Neural progenitor cell (in vitro differentiated cells): ENCODE measurements around the gene FALEC. TPM values are rescaled to one million over a fixed set of nuclear protein-coding genes. Genes with fewer than 3 reads are reported as not detected.

Source experiments
- DNase-seq: peaks from one replicate; pipeline ENCODE4 v3.0.0-alpha.2; 2016; ENCODE audit warnings: low spot score
- H2AFZ ChIP-seq: fragments of 200-600 bp; sonication (generic); replicated peaks from 2 replicates; pipeline ENCODE4 v1.6.1; 2016; ENCODE audit warnings: antibody characterized with exemption
- H3F3A ChIP-seq: fragments of 200-600 bp; sonication (generic); 2 replicates; pipeline ENCODE4 v1.6.1; 2016; ENCODE audit warnings: antibody characterized with exemption, low read depth
- H3K27ac ChIP-seq: fragments of 200-600 bp; sonication (generic); 2 replicates; pipeline ENCODE4 v1.5.1; 2016; ENCODE audit warnings: mild to moderate bottlenecking
- H3K27me3 ChIP-seq: fragments of 200-600 bp; sonication (generic); 2 replicates; pipeline ENCODE4 v1.6.1; 2016; ENCODE audit warnings: mild to moderate bottlenecking, moderate library complexity
- H3K36me3 ChIP-seq: fragments of 200-600 bp; sonication (generic); 2 replicates; pipeline ENCODE4 v1.5.1; 2016
- H3K4me1 ChIP-seq: fragments of 200-600 bp; sonication (generic); 2 replicates; pipeline ENCODE4 v1.6.1; 2016; ENCODE audit warnings: mixed run types
- H3K4me2 ChIP-seq: fragments of 200-600 bp; sonication (generic); 2 replicates; pipeline ENCODE4 v1.6.1; 2016
- H3K4me3 ChIP-seq: fragments of 200-600 bp; sonication (generic); 2 replicates; pipeline ENCODE4 v1.5.1; 2016
- H3K79me2 ChIP-seq: fragments of 200-600 bp; sonication (generic); 2 replicates; pipeline ENCODE4 v1.6.1; 2016; ENCODE audit warnings: low read depth
- H3K9ac ChIP-seq: fragments of 200-600 bp; sonication (generic); 2 replicates; pipeline ENCODE4 v1.6.1; 2016
- H3K9me3 ChIP-seq: fragments of 200-600 bp; sonication (generic); 2 replicates; pipeline ENCODE4 v1.5.1; 2016; ENCODE audit warnings: low read depth
- H4K20me1 ChIP-seq: fragments of 200-600 bp; sonication (generic); 2 replicates; pipeline ENCODE4 v1.6.1; 2016; ENCODE audit warnings: low read depth
- H3K27ac Mint-ChIP-seq: 3 replicates; pipeline ENCODE4 v1.8.0; 2021; ENCODE audit warnings: mixed read lengths
- H3K27me3 Mint-ChIP-seq: 2 replicates; pipeline ENCODE4 v1.8.0; 2022; ENCODE audit warnings: low read depth, mild to moderate bottlenecking, inconsistent platforms, moderate library complexity, mixed read lengths; ENCODE audit not compliant: insufficient read depth
- H3K36me3 Mint-ChIP-seq: 3 replicates; pipeline ENCODE4 v1.8.0; 2021; ENCODE audit warnings: mixed read lengths
- H3K4me1 Mint-ChIP-seq: 3 replicates; pipeline ENCODE4 v1.8.0; 2021; ENCODE audit warnings: mixed read lengths
- H3K4me3 Mint-ChIP-seq: 3 replicates; pipeline ENCODE4 v1.8.0; 2021; ENCODE audit warnings: mild to moderate bottlenecking, moderate library complexity, mixed read lengths
- H3K9me3 Mint-ChIP-seq: 3 replicates; pipeline ENCODE4 v1.8.0; 2020; ENCODE audit warnings: mixed read lengths
- EZH2 ChIP-seq: fragments of 200-600 bp; sonication (generic); IDR thresholded peaks from 2 replicates; pipeline ENCODE4 v1.6.1; 2017; ENCODE audit warnings: antibody characterized with exemption, mild to moderate bottlenecking, moderate library complexity
- EZH2phosphoT487 ChIP-seq: fragments of 200-600 bp; sonication (generic); IDR thresholded peaks from 2 replicates; pipeline ENCODE4 v1.6.1; 2017; ENCODE audit warnings: antibody characterized with exemption
- total RNA-seq: library from RNA; depleted of rRNA; stranded (reverse); fragments of >200 nt; gene quantifications from 2 replicates; pipeline ENCODE4 v1.2.3, GENCODE V29; 2015; ENCODE audit warnings: low replicate concordance
- TF ChIP-seq, protein P1 (sequence below): fragments of 200-600 bp; sonication (generic); IDR thresholded peaks from 2 replicates; pipeline ENCODE4 v1.5.1; 2017; ENCODE audit warnings: antibody characterized with exemption, mild to moderate bottlenecking

FALEC gene
- total RNA-seq, 1 donor from 2014 or later = not detected

- Mint-ChIP-seq H3K27me3 (peaks cover 2% of the 10 kb centered on the region), H3K9me3 (no peaks in the 10 kb centered on the region), H3K36me3 (peaks cover 2% of the 10 kb centered on the region), H3K27ac (no peak overlapping the region), H3K4me3 (no peak overlapping the region), H3K4me1 (peaks cover 28% of the 10 kb centered on the region)
- no peak for DNase-seq
- Histone ChIP-seq H3K4me3 (no peak overlapping the region), H3K4me1 (peaks cover 16% of the 10 kb centered on the region), H3K36me3 (no peaks in the 10 kb centered on the region), H3K9ac (no peak overlapping the region), H3K79me2 (peaks cover 7% of the 10 kb centered on the region), H3K4me2 (no peak overlapping the region), H3F3A (peaks cover 20% of the 10 kb centered on the region), H3K27me3 (no peaks in the 10 kb centered on the region), H2AFZ (no peak overlapping the region), H4K20me1 (peaks cover 5% of the 10 kb centered on the region), H3K9me3 (no peaks in the 10 kb centered on the region), H3K27ac (no peak overlapping the region)
- TF ChIP-seq, protein P1, sequence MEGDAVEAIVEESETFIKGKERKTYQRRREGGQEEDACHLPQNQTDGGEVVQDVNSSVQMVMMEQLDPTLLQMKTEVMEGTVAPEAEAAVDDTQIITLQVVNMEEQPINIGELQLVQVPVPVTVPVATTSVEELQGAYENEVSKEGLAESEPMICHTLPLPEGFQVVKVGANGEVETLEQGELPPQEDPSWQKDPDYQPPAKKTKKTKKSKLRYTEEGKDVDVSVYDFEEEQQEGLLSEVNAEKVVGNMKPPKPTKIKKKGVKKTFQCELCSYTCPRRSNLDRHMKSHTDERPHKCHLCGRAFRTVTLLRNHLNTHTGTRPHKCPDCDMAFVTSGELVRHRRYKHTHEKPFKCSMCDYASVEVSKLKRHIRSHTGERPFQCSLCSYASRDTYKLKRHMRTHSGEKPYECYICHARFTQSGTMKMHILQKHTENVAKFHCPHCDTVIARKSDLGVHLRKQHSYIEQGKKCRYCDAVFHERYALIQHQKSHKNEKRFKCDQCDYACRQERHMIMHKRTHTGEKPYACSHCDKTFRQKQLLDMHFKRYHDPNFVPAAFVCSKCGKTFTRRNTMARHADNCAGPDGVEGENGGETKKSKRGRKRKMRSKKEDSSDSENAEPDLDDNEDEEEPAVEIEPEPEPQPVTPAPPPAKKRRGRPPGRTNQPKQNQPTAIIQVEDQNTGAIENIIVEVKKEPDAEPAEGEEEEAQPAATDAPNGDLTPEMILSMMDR = no peak
- no peak for TF ChIP-seq EZH2
- TF ChIP-seq EZH2phosphoT487 = no peak
These were observed 41.6 kb downstream of the FALEC start for GRCh38 chr1:150557065-150557600.

DNA sequence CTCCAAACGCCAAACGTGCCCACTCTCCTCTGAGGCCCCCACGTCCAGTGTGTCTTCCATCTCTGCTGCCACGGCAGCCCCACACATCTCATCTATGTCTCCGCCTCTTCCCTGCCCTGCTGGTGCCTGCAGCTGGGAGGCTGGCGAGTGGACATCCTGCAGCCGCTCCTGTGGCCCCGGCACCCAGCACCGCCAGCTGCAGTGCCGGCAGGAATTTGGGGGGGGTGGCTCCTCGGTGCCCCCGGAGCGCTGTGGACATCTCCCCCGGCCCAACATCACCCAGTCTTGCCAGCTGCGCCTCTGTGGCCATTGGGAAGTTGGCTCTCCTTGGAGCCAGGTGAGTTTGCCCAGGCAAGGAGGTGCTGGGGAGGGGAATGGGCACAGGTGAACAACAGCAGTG lies 42.3 kb downstream of the FALEC start:
- Histone ChIP-seq H3K27me3 (no peaks in the 10 kb centered on the region), H3K36me3 (no peaks in the 10 kb centered on the region), H3K9me3 (no peaks in the 10 kb centered on the region), H3K4me2 (no peak overlapping the region), H3K79me2 (peaks cover 8% of the 10 kb centered on the region), H4K20me1 (peaks cover 5% of the 10 kb centered on the region), H3K9ac (no peak overlapping the region), H3F3A (peaks cover 27% of the 10 kb centered on the region), H3K27ac (no peak overlapping the region), H3K4me3 (no peak overlapping the region), H3K4me1 (peaks cover 20% of the 10 kb centered on the region), H2AFZ (no peak overlapping the region)
- Mint-ChIP-seq H3K27me3 (peaks cover 2% of the 10 kb centered on the region), H3K36me3 (peaks cover 2% of the 10 kb centered on the region), H3K9me3 (no peaks in the 10 kb centered on the region), H3K4me3 (no peak overlapping the region), H3K27ac (no peak overlapping the region), H3K4me1 (peaks cover 30% of the 10 kb centered on the region)
- no peak for DNase-seq
- TF ChIP-seq, protein P1 = no peak
- no peak for TF ChIP-seq EZH2
- TF ChIP-seq EZH2phosphoT487 = no peak

DNA sequence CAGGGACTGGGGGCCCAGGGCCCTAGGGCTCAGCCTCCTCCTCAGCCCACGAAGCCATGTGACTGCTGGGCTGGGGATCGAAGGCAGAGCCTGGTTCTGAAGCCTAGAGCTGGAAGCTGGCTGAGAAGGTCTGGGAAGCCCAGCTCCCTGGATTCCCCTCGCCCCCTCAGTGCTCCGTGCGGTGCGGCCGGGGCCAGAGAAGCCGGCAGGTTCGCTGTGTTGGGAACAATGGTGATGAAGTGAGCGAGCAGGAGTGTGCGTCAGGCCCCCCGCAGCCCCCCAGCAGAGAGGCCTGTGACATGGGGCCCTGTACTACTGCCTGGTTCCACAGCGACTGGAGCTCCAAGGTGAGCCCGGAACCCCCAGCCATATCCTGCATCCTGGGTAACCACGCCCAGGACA lies 42.8 kb downstream of the FALEC start:
- Histone ChIP-seq H3K4me2 (no peak overlapping the region), H3F3A (peaks cover 32% of the 10 kb centered on the region), H3K36me3 (no peaks in the 10 kb centered on the region), H3K27ac (no peak overlapping the region), H4K20me1 (peaks cover 5% of the 10 kb centered on the region), H3K4me3 (no peak overlapping the region), H2AFZ (no peak overlapping the region), H3K27me3 (no peaks in the 10 kb centered on the region), H3K4me1 (peaks cover 25% of the 10 kb centered on the region), H3K9me3 (no peaks in the 10 kb centered on the region), H3K79me2 (peaks cover 12% of the 10 kb centered on the region), H3K9ac (no peak overlapping the region)
- no peaks in the 10 kb centered on the region for H3K9me3 Mint-ChIP-seq
- H3K27me3 Mint-ChIP-seq = peaks cover 2% of the 10 kb centered on the region
- no peak overlapping the region for H3K4me3 Mint-ChIP-seq
- TF ChIP-seq EZH2 (no peak), EZH2phosphoT487 (no peak)
- TF ChIP-seq, protein P1 = no peak
- peaks cover 2% of the 10 kb centered on the region for H3K36me3 Mint-ChIP-seq
- no peak for DNase-seq
- H3K27ac Mint-ChIP-seq = no peak overlapping the region
- peaks cover 35% of the 10 kb centered on the region for H3K4me1 Mint-ChIP-seq
